CD4-positive, alpha-beta T cell treated with Interleukin-21 for 1 hour (primary cell): Measurements from ENCODE around the gene ABCD1.

Experiments
- DNase-seq: peaks from one replicate; pipeline ENCODE4 v3.0.0-alpha.2; 2020

ABCD1 gene

GRCh38 chrX:153763989-153764755 is 39.5 kb downstream of the ABCD1 start, which contains the start of gene PLXNB3:
Gene PLXNB3 (plus strand): TSS chrX:153764249. CDS start chrX:153765536, 1,287 bp downstream.
- peak; percentile 76 for DNase-seq

GRCh38 chrX:153764786-153765137 is 40.1 kb downstream of the ABCD1 start:
- DNase-seq, result no peak

- no peak for DNase-seq
These were observed 40.8 kb downstream of the ABCD1 start for GRCh38 chrX:153765138-153766079.

- DNase-seq, result no peak
These were observed 41.6 kb downstream of the ABCD1 start for GRCh38 chrX:153766098-153766817.

GRCh38 chrX:153766871-153767673 is 42.4 kb downstream of the ABCD1 start:
- DNase-seq, result no peak

DNA sequence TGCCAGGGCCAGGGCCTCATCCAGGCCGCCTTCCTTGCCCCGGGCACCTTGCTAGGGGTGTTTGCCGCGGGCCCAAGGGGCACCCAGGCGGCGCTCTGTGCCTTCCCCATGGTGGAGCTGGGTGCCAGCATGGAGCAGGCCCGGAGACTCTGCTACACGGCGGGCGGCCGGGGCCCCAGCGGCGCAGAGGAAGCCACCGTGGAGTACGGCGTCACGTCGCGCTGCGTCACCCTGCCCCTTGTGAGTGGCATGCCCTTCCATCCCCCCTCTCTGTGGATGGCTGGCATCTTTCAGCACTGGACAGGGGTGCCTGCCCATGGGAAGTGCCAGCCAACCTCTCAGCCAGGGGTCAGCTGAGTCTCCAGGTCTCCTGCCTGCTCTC is 43.0 kb downstream of the ABCD1 start:
- no peak for DNase-seq

DNA sequence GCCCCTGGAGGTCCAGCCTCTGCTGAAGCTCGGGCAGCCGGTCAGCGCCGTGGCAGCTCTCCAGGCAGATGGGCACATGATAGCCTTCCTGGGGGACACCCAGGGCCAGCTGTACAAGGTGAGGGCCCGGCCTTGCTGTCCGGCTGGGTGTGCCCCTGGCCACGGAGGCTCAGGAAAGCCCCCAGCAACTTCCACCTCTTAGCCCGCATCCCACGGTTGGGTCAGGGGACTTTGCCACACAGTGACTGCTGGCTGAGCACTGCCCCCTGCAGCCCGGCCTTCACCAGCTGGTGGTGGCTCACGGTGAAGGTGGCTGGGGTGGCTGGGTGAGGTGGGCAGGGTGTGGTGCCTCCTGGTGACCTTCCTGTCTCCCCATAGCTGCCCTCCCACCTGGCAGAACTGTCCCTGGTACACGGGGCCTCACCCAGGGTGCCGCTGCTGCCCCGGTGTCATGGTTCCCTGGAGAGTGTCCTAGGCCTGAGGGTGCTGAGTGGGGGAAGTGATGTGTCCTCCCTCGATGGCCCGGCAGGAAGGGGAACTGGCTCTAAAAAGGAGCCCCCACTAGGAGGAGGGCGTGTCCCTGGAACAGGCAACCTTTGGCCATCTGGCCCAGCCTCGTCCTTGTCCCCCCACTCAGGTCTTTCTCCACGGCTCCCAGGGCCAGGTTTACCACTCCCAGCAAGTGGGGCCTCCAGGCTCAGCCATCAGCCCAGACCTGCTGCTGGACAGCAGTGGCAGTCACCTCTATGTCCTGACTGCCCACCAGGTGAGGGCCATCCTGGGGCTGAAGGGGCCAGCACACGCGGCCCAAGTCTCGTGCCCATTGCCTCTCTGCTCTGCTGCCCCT is 43.9 kb downstream of the ABCD1 start:
- no peak for DNase-seq

GRCh38 chrX:153769158-153769864 is 44.7 kb downstream of the ABCD1 start:
- no peak for DNase-seq

- no peak for DNase-seq
These were observed 45.4 kb downstream of the ABCD1 start for GRCh38 chrX:153769865-153770600.

GRCh38 chrX:153770601-153771414 is 46.2 kb downstream of the ABCD1 start:
- DNase-seq, result no peak

DNA sequence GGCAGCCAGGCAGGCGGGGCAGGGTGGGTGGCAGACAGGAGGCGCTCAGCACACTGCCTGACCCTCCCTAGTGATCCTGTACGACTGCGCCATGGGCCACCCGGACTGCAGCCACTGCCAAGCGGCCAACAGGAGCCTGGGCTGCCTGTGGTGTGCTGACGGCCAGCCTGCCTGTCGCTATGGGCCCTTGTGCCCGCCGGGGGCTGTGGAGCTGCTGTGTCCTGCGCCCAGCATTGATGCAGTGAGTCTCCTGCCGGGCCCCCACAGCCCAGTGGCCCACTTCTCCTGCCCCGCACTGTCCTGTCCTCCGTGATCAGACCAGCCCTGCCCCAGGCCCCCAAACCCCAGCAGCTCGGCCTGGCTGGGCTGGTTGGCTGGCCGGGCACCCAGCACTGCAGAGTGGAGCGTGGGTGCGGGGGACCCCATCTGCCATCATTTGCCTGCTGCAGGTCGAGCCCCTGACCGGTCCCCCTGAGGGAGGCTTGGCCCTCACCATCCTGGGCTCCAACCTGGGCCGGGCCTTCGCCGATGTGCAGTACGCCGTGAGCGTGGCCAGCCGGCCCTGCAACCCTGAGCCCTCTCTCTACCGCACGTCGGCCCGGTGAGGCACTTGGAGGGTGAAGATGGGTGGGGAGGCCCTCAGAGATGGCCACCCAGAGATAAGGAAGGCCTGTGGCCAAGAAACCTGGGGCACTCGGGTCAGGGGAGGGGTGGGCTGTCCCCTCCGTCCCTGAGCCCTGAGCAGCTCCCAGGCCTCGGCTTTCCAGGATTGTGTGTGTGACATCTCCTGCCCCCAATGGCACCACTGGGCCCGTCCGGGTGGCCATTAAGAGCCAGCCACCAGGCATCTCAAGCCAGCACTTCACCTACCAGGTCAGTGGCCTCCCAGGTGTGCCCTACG is 47.0 kb downstream of the ABCD1 start:
- no peak for DNase-seq

- DNase-seq, result no peak
These were observed 47.9 kb downstream of the ABCD1 start for GRCh38 chrX:153772316-153773217.

GRCh38 chrX:153773218-153773611 is 48.6 kb downstream of the ABCD1 start:
- no peak for DNase-seq

- no peak for DNase-seq
These were observed 49.3 kb downstream of the ABCD1 start for GRCh38 chrX:153773741-153774575.

DNA sequence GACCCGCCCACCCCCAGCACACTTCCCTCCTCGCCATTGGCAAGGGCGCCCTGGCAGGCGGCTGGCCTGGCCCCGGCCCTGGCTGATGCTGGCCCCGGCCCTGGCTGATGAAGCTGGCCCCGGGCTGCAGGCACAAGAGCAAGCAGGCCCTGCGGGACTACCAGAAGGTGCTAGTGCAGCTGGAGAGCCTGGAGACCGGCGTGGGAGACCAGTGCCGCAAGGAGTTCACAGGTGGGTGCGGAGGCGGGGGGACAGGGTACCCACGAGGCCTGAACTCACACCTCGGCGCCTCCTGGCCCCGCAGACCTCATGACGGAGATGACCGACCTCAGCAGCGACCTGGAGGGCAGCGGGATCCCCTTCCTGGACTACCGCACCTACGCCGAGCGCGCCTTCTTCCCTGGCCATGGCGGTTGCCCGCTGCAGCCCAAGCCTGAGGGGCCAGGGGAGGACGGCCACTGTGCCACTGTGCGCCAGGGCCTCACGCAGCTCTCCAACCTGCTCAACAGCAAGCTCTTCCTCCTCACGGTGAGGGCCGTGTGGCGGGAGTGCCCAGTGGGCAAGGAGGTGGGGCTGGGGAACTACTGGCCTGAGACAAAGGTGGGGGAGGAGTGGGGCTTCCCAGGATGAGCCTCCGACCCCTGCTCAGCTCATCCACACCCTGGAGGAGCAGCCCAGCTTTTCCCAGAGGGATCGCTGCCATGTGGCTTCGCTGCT is 50.1 kb downstream of the ABCD1 start:
- no peak for DNase-seq
